Superior temporal gyrus (tissue), 1 donor: ENCODE measurements around the gene UPF3A.
"Not testable (repeated sequence)": the region's sequence is repeated elsewhere in the genome, so short reads cannot be mapped to it uniquely, and the experiment has no call there.

ENCODE experiments used
- DNase-seq: peaks from one replicate; pipeline ENCODE4 v3.0.0-alpha.2; 2016; ENCODE audit errors: extremely low spot score

UPF3A gene, protein sequence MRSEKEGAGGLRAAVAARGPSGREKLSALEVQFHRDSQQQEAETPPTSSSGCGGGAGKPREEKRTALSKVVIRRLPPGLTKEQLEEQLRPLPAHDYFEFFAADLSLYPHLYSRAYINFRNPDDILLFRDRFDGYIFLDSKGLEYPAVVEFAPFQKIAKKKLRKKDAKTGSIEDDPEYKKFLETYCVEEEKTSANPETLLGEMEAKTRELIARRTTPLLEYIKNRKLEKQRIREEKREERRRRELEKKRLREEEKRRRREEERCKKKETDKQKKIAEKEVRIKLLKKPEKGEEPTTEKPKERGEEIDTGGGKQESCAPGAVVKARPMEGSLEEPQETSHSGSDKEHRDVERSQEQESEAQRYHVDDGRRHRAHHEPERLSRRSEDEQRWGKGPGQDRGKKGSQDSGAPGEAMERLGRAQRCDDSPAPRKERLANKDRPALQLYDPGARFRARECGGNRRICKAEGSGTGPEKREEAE

DNA sequence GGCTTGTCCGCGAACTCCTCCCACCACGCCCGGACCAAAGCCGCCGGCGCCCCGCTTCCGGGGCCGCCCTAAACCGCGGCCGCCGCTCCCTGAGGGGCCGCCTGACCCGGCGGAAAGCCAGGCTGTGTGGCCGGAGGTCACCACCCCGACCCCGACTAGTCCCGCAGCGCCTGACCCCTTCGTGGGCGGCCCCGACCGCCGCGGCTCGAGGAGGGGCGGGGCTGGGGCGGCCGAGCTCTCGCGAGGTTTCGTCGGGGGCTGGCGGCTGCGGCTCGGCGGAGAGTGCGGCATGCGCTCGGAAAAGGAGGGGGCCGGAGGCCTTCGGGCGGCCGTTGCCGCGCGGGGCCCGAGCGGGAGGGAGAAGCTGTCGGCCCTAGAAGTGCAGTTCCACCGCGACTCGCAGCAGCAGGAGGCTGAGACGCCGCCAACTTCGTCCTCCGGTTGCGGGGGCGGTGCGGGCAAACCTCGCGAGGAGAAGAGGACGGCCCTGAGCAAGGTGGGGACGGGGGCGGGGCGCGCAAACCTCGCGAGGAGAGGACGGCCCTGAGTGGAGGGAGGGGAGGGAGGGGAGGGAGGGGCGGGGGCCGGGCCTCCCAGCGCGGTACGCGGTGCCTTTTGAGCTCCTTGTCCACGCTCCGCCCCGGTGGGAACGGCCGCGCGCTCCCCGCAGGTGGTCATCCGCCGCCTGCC is at the start of gene UPF3A:
UPF3A (plus strand) TSS at position 251 of the 690 bp plus-strand sequence; CDS start at position 290, 39 bp downstream.
- peak; percentile 80 for DNase-seq

DNA sequence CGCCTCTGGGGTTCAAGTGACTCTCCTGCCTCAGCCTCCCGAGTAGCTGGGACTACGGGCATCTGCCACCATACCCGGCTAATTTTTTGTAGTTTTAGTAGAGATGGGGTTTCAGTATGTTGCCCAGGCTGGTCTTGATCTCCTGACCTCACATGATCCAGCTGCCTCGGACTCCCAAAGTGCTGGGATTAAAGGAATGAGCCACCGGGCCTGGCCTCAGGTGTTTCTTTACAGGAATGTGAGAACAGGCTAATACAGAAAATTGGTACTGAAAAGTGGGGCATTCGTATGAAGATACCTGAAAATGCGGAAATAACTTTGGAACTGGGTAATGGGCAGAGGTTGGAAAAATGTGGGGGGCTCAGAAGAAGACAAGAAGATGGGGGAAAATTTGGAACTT is 49.5 kb upstream of the UPF3A start:
- DNase-seq: no peak

DNA sequence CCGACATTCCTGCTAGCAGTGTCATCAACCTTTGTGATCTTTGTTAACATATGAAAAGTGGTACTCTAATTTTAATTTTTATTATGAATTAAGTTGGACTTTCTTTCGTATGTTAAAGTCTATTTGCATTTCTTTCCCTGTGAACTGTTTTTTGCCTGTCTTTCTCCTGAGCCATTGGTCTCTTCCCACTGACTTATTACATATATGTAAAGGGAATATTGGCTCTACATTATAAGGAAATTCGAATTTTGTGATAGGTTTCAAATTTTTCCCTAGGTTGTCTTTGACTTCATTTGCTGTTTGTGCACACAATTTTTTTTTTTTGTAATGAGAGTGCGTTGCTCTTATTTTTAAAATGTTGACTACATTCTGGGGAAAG is 47.1 kb upstream of the UPF3A start:
- DNase-seq: peak; percentile 55

DNA sequence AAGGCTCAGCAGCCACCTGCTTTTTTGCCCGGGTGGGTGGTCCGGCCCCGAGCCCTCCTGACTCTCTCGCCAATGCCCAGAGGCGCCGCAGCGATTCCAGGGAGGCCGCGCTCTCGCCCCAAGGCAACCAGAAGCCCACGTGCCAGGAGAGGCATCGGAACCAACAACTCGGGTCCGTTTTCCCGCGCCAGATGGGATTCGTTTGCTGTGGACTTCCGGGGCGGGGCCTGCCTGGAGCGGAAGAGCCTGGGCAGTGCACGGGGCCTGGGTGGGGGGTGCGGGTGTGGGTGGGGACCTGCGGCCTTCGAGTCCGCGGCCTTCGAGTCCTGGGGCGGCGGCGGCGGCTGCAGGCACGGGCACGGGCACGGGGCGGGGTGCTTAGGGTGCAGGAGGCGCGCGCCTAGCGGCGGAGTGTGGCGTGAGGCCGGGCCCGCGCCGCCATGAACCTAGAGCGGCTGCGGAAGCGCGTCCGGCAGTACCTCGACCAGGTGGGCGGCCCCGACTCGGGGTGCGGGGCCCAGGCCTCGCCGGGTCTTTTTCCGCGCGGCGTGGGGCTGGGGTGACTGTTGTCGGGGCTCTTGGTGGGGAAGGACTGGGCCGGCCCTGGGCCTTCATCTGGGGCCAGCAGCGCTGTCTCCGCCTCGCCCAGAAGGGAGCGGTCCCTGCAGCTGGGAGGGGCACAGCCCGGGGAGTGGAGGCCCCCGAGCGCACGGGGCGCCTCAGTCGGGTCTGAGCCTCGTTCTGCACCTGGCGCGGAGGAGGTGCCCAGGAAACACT is 46.6 kb upstream of the UPF3A start, which contains the start of gene CDC16:
CDC16 (plus strand) TSS at position 253 of the 777 bp plus-strand sequence; CDS start at position 441, 188 bp downstream.
- peak; percentile 92 for DNase-seq

DNA sequence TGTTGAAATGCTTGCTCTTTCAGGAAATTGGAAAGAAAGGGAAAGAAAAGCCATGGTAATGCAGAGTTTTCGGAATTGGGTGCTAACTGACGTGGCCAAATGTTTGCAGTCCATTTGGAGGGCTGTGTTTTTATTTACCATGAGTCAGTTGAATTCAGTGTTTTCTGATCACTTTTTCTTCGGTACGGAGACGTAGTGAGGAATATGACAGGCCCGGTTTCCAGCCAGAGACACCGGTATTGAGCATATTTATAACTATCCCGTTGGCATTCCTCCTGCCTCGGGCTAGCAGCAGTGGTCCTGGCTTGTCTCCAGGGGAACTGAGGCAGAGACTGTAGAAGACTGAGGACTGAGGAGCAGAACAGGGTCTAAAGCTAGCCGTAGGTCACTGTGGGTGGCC is 45.7 kb upstream of the UPF3A start:
- no peak for DNase-seq

DNA sequence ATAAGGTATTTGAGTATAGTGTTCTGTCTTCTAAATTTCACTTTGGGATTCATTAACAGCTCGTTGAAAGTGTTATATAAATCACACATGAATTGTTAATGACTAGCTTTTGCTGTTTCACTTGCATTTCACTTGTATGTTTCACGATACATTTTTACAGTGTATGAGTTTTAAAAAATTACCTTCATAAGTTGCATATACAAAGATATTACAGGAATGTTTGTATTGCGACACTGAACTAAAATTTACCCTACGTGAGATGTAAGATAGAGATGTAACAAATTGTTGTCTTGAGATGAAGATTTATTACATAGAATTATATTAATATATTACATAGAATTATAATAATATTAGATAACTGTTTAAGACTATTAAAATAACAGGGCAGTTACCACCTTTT is 45.2 kb upstream of the UPF3A start:
- DNase-seq: no peak

DNA sequence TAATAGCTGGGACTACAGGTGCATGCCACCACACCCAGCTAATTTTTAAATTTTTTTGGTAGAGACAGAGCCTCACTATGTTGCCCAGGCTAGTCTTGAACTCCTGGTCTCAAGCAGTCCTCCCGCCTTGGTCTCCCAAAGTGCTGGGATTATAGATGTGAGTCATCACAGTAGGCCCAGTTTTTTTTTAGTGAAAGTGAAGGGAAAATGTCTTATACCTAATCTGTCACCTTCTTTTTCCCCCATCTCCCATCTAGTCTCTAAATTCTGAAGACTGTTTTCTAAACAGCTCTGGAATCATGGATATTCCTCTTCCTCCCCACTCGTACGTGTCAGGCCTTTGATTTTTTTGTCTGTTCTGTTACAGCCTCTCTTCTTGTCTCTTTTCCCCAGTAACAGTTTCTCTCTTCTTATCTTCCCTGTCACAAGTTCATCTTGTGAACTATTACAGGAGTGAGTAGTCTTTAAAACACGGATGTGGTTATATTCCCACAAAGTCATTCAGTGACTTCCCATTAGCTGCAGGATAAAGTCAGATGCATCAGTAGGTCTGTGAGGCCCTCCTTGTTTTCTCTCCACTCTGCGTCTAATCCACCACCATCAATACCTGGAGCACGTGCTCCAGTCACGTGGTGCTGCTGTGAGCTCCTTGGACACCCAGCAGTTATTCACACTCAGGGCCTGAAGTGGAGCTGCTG is 43.8 kb upstream of the UPF3A start:
- no peak for DNase-seq

DNA sequence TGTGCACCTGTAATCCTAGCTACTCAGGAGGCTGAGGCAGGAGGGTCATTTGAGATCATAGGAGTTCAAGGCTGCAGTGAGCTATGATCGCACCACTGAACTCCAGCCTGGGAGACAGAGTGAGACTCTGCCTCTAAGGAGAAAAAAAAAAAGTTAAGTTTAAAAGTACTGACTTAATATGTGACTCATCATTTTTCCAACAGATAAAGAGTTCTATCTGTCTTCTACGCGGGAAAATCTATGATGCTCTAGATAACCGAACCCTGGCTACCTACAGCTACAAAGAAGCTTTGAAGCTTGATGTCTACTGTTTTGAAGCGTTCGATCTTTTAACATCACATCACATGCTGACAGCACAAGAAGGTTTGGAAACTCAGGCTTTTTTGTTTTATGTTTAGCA is 39.5 kb upstream of the UPF3A start:
- no peak for DNase-seq

DNA sequence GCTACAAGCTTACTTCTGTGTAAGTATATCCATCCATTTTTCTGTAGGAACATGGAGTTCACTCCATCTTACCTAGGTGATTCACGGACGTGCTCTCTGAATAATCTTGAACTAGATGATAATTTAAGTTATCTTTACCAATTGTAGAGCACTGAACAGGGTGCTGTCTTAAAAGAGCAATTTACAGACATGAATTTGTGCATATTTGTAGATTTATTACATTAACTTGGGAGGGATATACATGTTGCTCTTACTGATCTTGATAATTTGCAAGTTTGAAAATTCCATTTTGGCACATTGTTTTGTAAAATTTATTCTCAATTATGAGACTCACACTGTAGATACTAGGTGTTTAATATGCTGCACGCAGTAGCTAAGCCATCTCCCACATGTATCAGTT is 37.4 kb upstream of the UPF3A start:
- no peak for DNase-seq

DNA sequence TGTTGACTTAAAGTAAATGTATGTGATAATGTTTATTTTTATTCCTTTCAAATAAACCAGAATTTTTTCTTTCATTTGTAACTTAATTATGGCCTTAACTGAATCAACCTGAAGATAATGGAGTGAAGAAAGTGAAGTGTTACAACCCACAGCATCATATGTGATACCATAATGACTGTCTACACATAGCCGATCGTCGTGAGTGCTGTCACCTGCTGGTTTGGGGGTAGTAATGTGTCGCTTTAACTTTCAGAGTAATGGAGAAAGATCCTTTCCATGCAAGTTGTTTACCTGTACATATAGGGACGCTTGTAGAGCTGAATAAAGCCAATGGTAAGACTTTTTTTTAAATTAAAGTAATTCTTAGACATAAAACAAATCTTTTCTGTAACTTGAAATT is 36.8 kb upstream of the UPF3A start:
- DNase-seq: no peak

DNA sequence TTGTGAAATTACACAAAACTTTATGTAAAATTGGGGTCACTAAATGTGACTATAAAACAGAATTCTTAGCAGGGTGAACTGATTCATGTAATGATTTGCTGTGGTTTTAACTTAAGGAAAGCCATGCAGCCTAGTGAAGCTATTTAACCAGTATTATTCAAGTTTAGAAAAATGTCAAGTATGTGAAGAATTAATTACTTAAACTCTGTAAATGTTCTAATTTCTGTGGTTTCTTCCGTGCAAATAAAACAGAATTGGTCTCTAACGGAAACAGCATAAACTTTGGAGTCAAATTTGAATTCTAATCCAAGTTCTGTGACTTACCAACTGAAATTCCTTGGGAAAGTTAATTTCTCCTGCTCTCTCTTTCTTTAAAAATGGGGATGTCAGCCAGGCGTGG is 33.4 kb upstream of the UPF3A start:
- no peak for DNase-seq

DNA sequence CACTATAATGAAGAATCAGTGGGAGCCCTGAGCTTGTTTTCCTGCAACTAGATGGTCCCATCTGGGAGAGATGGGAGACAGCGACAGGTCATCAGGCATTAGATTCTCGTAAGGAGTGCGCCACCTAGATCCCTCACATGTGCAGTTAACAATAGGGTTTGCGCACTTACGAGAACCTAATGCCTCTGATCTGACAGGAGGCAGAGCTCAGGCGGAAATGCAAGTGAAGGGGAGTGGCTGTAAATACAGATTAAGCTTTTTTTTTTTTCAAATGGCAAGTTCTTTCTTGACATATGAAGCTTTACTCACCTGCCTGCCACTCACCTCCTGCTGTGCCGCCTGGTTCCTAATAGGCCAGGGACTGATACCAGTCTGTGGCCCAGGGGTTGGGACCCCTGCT is 32.3 kb upstream of the UPF3A start:
- DNase-seq: no peak

DNA sequence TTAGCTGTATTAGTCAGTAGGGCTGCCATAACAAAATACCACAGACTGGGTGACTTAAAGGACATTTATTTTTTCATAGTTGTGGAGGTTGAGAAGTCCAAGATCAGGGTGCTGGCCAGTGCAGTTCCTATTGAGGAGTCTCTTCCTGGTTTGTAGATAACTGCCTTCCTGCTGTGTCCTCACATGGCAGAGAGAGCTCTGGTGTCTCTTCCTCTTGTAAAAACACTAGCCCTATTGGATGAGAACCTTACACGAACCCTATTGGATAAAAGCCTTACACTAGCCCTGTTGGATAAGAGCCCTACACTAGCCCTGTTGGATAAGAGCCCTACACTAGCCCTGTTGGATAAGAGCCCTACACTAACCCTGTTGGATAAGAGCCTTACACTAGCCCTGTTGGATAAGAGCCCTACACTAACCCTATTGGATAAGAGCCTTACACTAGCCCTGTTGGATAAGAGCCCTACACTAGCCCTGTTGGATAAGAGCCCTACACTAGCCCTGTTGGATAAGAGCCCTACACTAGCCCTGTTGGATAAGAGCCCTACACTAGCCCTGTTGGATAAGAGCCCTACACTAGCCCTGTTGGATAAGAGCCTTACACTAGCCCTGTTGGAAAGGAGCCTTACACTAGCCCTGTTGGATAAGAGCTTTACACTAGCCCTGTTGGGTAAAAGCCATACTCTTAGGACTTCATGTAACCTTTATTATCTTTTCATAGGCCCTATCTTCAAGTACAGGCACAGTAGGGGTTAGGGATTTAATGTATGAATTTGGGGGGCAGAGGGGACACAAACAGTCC is 29.6 kb upstream of the UPF3A start:
- DNase-seq: not testable (repeated sequence)

DNA sequence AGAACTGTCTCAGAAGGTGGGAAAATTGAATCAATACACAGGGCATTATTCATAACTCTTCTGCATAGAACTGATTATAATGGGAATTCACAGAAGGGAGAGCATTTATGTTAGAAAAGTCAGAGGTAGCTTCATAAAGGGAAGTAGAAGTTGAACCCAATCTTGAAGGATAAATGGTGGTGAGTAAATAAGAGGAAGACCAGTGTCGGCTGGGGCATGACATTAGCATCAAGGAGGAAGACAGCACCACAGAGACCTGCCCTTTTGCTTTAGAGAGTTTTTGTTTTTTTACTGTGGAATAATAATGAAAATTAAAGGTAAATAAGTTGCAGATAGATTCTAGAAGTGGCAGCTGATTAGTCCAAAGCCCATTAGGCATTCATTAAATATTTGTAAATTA is 24.9 kb upstream of the UPF3A start:
- DNase-seq: no peak

DNA sequence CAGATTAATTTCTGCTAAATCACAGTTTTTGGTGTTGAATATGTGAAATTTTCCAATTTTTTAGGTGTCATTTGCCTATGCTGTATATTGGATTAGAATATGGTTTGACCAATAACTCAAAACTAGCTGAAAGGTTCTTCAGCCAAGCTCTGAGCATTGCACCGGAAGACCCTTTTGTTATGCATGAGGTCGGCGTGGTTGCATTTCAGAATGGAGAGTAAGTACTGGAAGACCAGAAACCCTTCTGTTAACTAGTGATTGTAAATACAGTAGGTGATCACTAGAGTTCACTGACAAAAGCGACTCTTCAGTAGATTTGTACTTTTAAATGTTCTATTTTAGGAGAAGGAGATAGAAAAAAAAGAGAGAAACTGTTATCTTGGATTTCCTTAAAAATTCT is 24.4 kb upstream of the UPF3A start:
- no peak for DNase-seq

DNA sequence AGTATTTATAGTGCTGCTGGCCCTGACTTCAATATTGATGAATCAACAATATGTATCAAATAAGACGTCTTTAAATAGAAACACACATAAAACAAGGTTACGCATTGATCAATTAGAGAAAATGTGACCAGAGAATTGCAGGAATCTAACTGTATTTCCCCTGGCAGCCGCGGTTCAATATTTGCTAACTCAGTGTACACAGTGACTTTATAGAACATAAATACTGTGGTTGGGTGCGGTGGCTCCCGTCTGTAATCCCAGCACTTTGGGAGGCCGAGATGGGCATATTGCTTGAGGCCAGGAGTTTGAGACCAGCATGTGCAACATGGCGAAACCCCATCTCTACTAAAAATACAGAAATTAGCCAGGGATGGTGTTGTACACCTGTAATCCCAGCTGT is 22.8 kb upstream of the UPF3A start:
- no peak for DNase-seq

DNA sequence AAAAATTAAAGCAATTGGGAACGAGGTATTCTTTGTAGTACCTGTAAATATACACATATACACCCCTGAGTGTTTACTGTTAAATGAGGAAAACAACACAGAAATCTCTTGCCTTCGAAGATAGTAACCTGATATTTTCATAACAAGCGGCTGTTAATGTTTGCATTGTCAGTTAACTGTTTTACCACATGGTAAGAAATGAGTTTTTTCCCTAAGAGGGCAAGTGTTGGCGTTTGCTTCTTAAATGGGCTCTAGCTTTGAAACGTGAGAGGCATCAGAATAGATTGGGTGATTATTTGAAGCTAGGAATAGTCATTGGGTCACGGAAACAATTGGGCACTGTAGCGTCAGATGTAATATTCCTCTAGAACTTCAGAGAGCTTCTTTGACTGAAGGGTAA is 22.0 kb upstream of the UPF3A start:
- DNase-seq: no peak

DNA sequence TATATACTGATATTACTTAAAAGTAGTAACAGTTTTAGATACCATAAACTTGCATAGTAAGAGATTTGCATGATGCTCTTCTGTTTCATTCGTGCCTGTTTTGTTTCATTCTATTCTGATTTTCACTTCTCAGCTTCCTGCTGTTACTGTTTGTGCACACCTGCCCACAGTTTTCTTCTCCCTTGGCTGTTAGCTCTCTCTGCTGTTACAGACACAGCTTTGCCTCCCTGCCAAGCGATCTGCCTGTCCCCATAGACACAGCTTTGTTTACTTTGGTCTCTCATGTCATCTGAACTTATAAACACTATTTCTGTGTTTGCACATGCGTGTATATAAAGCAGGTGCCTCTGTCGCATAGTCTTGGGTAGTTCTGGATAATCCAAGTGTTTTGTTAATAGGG is 21.4 kb upstream of the UPF3A start:
- DNase-seq: no peak

DNA sequence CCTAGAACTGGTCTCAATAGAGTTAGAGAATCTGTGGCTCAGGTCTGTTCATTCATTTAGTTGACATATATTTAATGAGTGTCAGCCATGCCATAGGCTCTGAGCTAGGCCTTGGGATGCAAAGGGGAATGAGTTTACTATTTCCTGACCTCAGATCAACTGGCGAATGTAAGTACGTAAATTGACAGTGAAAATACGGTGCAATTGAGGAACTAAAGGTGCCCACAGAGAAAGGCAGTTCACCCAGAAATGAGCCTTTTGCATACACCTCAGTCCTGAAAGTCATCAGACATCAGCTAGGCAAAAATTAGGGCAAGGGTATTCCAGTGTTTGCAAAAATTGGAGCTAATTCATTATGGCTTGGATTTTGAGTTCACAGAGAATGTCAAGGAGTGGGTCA is 20.6 kb upstream of the UPF3A start:
- DNase-seq: no peak

DNA sequence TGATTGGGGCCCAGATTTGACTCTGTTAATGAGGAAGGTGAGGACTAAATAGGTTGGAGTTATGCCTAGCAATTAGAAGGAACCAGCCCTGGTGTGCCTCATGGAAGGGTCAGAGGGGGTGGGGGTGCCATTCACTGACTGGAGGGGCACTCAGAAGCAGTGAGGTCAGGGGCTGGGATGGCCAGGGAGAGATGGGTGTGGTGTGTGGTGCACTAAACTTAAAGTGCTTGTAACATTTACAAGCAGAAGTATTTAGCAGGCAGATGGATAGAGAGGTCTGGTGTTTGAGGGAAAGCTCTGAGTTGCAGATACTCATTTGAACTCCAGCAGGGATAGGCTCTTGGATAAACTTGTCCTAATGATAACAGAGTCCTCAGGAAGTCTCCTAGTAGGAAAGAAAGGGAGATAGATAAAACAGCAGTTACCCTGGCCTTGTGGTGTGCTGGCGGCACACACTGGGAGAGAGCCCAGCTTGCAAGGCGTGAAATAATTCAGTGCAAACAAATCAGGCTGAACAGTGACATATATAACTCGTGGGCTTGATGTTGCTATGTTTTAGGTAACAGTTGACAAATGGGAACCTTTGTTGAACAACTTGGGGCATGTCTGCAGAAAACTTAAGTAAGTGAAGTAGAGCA is 20.0 kb upstream of the UPF3A start:
- no peak for DNase-seq
